GM21390 (cell line): ENCODE results near the gene FOXA3.
A peak's percentile ranks its signal among the peaks of the same experiment; 100 is the strongest.

ENCODE experiments used
- ATAC-seq: cut with Tn5 transposase; IDR thresholded peaks from one replicate; pipeline ENCODE4 v1.9.1; 2021; ENCODE audit not compliant: unreplicated experiment

The FOXA3 gene

DNA sequence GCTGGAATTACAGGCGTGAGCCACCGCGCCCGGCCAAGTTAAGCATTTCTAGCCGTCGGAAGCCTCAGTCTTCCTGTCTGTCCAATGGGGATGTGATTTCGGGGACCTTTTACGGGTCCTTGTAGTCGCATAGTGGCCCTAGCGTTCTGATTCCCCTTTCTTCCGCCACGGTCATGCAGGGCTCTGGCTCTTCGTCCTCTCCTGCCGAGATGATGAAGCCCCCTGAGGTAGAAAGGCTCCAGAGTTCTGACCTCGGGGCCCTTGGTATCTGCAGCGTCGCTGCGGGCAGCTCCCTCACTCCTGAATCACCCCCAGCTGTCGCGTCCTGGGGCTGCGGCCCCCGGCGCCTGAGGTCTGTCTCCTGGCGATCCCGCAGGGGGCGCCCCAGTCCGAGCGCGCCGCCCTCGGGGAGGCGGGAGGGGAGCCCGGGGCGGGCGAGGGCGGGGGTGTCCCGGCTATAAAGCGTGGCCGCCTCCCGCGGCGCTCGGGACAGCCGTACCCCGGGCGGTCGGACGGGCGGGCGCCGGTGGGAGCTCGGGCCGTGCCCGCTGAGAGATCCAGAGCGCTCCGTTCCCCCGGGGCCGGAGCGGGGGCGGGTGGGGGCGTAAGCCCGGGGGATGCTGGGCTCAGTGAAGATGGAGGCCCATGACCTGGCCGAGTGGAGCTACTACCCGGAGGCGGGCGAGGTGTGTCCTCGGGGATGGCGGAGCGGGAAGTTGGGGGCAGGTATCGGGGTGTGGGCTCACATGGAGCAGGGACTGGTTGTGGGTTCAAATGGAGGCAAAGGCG, at the start of gene FOXA3:
Gene FOXA3, plus strand, starts transcription at position 487 of the 789 bp plus-strand sequence. Its CDS starts 131 bp downstream, at position 618.
- ATAC-seq, result no peak

GRCh38 chr19:45814851-45815480, 49.2 kb upstream of the FOXA3 start, which contains the start of gene RSPH6A:
TSS of gene RSPH6A (minus strand) at chr19:45815308. CDS start at chr19:45815176, 132 bp downstream.
- ATAC-seq, result no peak

- no peak for ATAC-seq
Observed at GRCh38 chr19:45815481-45816216, 48.5 kb upstream of the FOXA3 start.

GRCh38 chr19:45816236-45817009, 47.7 kb upstream of the FOXA3 start:
- no peak for ATAC-seq

DNA sequence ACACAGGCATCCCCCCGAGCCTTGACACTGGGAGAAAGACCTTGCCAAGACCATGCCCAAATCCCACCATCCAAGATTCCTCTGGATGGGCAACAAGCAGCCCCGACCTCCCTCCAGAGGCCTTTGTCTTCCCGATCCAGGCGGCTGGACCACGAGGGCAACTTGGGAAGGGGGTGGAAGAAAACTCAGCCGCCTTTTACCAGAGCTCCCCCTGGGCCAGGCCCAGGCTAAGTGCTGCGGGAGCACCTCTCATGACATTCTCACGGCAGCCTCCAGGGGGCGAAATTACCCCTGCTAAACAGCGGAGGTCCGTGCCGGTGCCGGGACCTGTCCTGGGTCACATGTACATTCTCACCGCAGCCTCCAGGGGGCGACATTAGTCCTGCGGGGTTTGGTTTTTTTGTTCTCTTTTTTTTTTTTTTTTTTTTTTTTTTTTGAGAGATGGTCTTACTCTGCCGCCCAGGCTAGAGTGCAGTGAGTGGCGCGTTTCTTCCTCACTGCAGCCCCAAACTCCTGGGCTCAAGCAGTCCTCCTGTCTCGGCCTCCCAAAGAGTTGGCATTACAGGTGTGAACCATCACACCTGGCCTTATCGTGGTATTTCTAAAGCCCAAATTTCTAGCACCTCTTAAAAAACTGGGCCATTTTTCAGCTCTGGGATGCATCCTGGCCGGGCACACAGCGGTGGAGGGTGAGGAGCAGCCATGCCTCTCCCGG, 47.0 kb upstream of the FOXA3 start:
- peak; percentile 76 for ATAC-seq

GRCh38 chr19:45817725-45818301, 46.3 kb upstream of the FOXA3 start:
- ATAC-seq, result no peak

- ATAC-seq, result no peak
Observed at GRCh38 chr19:45819769-45820168, 44.4 kb upstream of the FOXA3 start.

DNA sequence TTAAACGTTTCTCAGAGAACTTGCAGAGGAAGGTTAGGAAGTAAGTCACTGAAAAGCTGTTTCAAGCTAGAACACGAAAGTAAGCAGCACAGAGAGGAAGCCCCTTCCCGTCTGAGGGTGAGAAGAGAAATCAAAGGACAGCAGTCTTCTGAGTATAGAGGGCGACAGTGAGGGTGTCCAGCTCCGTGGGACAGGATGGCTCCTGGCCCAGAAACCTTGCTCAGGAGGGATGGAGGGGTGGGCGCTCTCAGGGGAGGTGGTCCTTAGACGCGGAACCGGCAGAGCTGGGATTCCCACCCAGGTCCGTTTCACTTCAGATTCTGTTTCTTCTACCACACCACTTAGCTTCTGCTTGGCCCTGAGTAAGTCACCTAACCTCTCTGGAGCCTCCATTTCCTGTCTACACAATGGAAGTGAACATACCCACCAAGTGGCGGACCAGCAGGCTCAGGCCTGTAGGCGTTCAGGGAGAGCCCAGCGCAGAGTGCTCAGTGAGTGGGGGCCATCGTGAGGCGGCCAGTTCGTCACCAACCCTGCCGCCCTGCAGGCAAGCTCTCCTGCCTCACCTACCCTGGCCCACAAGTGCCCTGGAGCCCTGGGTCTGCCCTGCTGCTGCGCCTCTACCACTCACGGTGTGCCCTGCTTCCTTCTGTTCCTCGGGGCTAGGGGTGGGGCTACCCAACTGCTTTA, 43.6 kb upstream of the FOXA3 start:
- no peak for ATAC-seq

DNA sequence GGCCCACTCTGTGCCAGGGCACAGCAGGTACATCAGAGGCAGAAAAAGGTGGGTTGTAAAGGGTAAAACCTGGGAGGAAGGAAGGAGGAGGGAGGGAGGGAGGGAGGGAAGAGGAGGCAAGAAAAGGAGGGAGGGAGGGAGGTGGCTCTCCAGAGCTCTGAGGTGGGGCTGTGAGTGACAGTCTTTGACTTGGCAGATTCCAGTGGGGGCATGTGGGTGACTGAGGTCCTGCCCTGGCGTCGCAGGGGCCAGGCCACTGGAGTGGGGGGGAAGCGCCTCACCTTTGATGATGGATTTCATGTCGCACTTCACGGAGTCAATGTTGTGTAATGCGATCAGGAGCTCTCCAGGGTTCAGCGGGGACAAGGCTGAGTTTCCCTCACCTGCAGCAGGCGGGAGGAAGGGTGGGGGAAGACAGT, 43.0 kb upstream of the FOXA3 start:
- ATAC-seq, result no peak

DNA sequence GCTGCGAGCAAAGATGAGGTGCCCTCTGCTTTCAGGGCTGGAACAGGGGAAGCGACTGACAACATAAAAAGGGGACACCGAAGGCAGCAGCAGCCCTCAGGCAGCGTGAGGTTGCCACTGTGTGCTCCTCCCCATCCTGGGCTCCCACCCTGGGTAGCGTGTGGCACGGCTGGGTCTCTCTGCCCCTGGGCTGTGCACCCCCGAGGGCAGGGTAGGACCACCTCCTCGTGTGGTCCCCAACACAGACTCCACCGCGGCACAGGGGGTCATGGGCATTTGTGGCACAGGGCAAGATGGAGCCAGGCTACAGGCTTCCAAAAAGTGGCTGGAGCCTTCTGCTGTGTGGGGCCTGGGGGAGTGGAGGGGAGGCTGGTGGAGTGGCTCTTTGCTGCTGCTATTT, 42.6 kb upstream of the FOXA3 start:
- no peak for ATAC-seq

DNA sequence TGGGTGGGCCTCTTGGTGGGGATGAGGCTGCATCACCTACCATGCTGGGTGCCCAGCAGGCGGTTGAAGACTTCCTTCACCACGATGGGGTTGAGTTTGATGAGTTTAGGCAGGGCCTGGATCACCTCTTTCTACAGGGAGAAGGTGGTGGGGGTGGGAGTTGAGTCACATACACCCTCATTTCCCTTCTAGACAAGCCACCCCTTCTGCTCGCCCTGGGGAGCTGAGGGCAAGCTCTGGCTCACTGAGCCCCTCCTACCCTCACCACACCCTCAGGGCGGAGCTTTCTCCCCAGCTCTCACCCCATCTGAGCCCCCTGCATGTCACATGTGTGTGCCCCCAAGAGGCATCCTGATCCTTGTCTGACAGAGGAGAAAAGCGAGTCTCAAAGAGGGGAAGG, 41.4 kb upstream of the FOXA3 start:
- ATAC-seq, result no peak

DNA sequence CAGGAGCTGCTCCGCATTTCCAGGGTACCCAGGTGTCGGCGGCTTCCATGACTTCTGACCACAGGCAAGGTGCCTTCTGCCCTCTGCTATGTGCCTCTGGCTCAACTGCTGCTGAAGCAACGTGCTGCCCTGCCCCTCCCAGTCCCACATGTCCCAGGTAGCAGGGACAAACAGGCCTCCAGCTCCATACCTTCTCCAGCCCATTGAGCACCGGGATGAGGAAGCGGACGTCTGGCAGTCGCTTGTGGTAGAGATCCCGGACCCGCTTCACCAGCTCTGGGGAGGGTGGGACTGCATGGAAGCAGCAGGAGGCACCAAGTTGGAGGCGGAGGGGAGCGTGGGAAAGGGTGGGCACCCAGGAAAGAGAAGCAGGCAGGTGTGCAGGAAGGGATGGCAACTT, 40.9 kb upstream of the FOXA3 start:
- no peak for ATAC-seq

- ATAC-seq, result no peak
Observed at GRCh38 chr19:45824041-45824471, 40.1 kb upstream of the FOXA3 start.

DNA sequence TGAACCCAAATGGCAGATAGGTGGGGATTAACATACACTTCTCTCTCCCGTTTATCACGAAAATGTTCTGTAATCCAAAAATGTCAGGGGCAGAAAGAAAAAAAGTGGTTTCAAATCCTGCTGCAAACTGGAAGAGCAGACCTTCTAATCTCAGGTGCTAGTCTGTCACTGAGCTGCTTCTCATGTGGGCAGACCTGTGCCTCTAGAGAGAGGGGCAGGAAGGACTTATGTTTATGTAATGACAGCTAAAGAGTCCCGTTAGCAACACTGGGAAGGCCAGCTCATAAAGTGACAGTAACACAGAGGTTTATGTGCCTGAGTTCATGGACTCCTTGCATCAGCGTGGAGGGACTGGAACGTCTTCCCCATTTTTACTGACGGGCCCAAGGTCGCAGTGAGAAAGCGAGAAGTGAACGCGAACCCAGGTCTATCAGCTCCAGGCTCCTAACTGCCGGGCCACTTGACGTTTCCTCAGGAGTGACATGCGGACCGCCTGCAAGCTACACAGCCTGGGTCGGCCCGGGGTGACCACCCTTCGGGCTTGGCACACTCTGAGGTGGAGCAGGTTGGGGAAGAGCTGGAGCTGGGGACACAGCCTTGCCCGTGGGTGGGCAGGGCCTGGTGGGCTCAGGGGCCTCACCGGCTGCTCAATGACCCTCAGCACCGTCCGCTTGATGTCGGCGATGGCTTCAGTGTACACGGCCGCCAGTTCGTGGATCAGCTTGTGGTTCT, 39.4 kb upstream of the FOXA3 start:
- no peak for ATAC-seq

- no peak for ATAC-seq
Observed at GRCh38 chr19:45825263-45825605, 38.9 kb upstream of the FOXA3 start.

GRCh38 chr19:45825917-45826893, 37.9 kb upstream of the FOXA3 start:
- no peak for ATAC-seq

- ATAC-seq, result no peak
Observed at GRCh38 chr19:45826934-45827333, 37.2 kb upstream of the FOXA3 start.
